Cardiac fibroblast (primary cell): ENCODE measurements around the gene CFAP141.
A peak's percentile ranks its signal among the peaks of the same experiment; 100 is the strongest.
"Not testable (repeated sequence)": the region's sequence is repeated elsewhere in the genome, so short reads cannot be mapped to it uniquely, and the experiment has no call there.

Experiments
- DNase-seq, 2 donors: peaks; one replicate each; pipeline versions ENCODE4 v3.0.0 to v3.0.0-alpha.2; 2010; ENCODE audit warnings: low read depth in 2 of 2
- H3K4me3 ChIP-seq, 2 donors: replicated peaks in 1 of 2; 1 replicate in 1 of 2; 2 replicates in 1 of 2; pipeline ENCODE4 v1.5.1; 2011; ENCODE audit warnings: low read depth in 2 of 2, low read length in 2 of 2, mild to moderate bottlenecking in 2 of 2, moderate library complexity in 1 of 2
- CTCF ChIP-seq: IDR thresholded peaks from one replicate; pipeline ENCODE4 v1.5.1; 2011; ENCODE audit warnings: low read depth, mild to moderate bottlenecking, low read length, inconsistent platforms

Gene CFAP141

DNA sequence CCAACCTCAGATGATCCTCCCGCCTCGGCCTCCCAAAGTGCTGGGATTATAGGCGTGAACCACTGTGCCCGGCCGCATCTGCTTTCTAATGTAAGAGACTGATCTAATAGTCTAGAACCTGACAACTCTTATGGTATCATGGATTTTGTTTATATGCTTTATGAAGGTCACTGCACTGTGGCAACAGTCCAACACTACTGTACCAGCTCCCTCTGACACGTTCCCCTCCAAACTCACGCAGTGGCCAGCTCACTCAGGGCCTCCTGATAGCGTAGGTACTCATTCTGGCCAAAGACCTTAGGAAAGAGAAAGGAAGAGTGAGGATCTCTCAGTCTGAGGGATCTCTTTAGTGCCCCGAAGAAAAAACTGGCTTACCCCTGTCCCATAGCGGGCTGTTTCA is 6.0 kb upstream of the CFAP141 start:
- no peak for TF ChIP-seq CTCF
- no peak overlapping the region for H3K4me3 ChIP-seq
- no peak for DNase-seq

- no peak for TF ChIP-seq CTCF
Measured at GRCh38 chr1:154208677-154209388, 2.7 kb upstream of the CFAP141 start.

DNA sequence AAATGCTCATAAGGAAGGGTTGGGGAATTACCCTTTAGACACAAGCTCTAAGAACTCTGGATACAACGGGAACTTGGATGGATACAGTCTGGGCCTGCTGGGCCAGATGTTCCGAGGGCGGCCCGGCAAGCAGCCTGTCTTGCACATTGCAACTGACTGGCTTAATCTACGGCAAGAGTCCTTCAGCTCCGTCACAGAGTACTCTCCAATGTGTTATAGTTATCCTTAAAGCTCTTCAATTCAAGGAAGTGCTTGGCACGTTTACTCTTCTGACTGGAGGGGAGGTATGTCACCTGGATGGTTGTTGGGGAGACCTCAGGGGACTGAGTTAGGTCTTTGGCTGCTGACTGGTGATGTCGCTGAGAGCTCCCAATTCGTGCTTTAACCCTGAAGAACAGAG is 1.1 kb upstream of the CFAP141 start:
- DNase-seq: no peak
- TF ChIP-seq CTCF: no peak
- no peak overlapping the region for H3K4me3 ChIP-seq

More at GRCh38 chr1:154208677-154209388, 2.7 kb upstream of the CFAP141 start:
- no peak overlapping the region for H3K4me3 ChIP-seq
- DNase-seq: no peak

DNA sequence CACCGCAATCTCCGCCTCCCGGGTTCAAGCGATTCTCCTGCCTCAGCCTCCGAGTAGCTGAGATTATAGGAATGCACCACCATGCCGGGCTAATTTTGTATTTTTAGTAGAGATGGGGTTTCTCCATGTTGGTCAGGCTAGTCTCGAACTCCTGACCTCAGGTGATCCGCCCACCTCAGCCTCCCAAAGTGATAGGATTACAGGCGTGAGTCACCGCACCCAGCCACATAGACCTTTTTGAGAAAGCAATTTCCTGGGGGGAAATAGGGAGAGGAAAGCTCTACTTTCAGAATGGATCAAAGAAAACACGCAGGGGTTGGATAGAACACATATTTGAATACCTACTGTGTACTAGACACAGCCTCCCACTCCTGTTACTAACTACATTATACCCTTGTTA is 355 bp downstream of the CFAP141 start:
- not testable (repeated sequence) for H3K4me3 ChIP-seq, DNase-seq

DNA sequence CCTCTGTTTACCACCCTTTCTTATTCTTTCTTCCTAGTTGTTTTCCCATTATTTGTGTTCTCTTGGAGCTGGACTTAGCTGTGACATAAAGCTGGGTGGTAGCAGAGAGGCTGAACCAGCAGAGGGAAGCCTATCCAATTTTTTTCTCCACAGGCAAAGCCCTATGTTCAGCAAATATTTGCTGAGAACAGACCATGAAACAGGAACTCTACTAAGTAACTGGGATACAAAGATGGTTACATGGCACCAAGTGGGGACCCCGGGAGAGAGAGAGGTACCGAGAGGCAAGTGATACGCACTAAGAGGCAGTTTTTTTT is 6.6 kb downstream of the CFAP141 start:
- no peak overlapping the region for H3K4me3 ChIP-seq
- DNase-seq: no peak
- no peak for TF ChIP-seq CTCF

GRCh38 chr1:154198756-154199562 is 7.2 kb downstream of the CFAP141 start:
- DNase-seq: peak; percentile 76 to 78
- no peak overlapping the region for H3K4me3 ChIP-seq
- peak; percentile 50 for TF ChIP-seq CTCF

DNA sequence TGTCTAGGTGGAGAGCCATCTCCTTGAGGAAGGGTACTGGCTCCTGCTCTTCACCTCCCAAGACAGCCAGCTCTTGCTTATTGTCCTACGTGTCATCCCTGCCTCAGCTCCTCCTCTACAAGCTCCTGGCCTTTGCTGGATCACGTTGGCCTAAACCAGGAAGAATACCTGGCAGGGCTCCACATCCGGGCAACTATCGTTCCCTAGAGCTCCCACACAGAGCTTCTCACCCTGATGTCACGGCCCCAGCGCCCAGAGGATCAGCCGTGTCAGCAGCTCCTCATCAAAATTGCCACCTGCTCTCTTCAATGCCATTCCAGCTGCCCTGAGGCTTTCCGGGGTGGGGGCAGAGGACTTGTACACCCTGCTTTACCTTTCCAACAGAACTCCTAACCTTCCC is 12.3 kb downstream of the CFAP141 start:
- DNase-seq: peak; percentile 35 to 69
- H3K4me3 ChIP-seq: no peak overlapping the region
- no peak for TF ChIP-seq CTCF
